ENCODE results near the gene TNNC1. TPM values are rescaled to one million over a fixed set of nuclear protein-coding genes. Genes with fewer than 3 reads are reported as not detected.

TNNC1 gene
- total RNA-seq, 1 donor from 2014 or later: 5.7 TPM

DNA sequence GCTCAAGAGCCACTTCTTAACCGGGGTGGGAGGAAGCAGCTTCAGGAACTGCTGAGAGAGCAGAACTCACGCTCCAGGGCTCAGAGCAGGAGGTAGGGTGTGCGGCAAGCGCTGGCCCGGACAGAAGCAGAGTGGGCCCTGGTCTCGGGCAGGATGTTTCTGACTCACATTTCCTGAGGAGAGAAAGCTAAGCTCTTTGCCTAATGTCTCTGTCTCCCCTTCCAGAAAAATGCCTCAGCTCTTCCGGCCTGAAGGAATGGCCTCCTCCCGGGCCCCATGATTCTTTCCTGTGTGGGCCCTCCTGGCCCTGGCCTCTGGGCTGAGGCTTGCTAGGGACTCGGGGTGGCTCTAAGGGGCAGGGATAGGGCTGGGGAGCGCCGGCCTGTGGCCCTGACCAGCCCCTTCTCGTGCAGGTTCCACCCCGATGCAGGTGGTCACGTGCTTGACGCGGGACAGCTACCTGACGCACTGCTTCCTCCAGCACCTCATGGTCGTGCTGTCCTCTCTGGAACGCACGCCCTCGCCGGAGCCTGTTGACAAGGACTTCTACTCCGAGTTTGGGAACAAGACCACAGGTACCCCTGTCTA, 37.2 kb upstream of the TNNC1 start:
- TF ChIP-seq, protein P1, sequence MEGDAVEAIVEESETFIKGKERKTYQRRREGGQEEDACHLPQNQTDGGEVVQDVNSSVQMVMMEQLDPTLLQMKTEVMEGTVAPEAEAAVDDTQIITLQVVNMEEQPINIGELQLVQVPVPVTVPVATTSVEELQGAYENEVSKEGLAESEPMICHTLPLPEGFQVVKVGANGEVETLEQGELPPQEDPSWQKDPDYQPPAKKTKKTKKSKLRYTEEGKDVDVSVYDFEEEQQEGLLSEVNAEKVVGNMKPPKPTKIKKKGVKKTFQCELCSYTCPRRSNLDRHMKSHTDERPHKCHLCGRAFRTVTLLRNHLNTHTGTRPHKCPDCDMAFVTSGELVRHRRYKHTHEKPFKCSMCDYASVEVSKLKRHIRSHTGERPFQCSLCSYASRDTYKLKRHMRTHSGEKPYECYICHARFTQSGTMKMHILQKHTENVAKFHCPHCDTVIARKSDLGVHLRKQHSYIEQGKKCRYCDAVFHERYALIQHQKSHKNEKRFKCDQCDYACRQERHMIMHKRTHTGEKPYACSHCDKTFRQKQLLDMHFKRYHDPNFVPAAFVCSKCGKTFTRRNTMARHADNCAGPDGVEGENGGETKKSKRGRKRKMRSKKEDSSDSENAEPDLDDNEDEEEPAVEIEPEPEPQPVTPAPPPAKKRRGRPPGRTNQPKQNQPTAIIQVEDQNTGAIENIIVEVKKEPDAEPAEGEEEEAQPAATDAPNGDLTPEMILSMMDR (IDR thresholded peaks at IDR 0.05; ENCODE audit: insufficient read depth, low read length, poor library complexity, severe bottlenecking): no peak
- H3K36me3 ChIP-seq (ENCODE audit: control insufficient read depth, insufficient read depth, low read length): peaks cover 4% of the 10 kb centered on the region

DNA sequence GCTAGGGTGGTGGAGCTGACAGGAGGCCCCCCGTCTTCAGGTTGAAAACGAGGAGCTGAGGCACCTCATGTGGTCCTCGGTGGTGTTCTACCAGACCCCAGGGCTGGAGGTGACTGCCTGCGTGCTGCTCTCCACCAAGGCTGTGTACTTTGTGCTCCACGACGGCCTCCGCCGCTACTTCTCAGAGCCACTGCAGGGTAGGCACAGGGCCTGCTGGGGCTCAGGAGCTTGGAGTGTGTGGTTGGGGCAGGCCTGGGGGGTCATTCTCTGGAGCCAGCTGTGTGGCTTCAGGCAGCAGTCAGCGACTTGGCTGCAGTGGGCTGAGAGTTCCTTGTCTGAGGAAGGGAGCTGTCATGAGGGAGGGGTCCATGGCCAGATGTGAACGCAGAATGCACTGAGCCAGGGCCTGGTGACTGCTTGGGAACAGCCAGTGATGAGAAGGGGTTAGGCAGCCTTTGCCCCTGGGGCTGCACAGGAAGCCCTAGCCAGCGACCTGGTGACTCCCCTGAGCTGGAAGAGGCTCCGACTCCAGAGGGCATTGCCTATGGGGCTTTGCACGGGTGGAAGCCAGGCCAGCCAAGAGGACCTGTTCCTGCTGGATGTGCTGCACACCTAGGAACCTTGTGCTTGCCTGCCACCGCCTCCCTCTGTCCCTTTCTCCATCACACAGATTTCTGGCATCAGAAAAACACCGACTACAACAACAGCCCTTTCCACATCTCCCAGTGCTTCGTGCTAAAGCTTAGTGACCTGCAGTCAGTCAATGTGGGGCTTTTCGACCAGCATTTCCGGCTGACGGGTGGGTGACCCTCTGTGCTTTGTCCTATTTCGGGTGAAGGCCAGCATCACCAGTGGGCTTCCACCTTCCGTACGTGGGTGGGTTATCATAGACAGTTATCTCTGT, 36.4 kb upstream of the TNNC1 start:
- TF ChIP-seq, protein P1 (IDR thresholded peaks at IDR 0.05; ENCODE audit: insufficient read depth, low read length, poor library complexity, severe bottlenecking): no peak
- peaks cover 4% of the 10 kb centered on the region for H3K36me3 ChIP-seq (ENCODE audit: control insufficient read depth, insufficient read depth, low read length)
- no peak overlapping the region for H3K4me3 ChIP-seq (ENCODE audit: low read depth, low read length)
- no peak for DNase-seq (ENCODE audit: low read depth)
- H3K27me3 ChIP-seq (ENCODE audit: control insufficient read depth, insufficient read depth, low read length): no peaks in the 10 kb centered on the region

More for the DNA sequence above, 37.2 kb upstream of the TNNC1 start:
- no peak overlapping the region for H3K4me3 ChIP-seq (ENCODE audit: low read depth, low read length)
- no peak for DNase-seq (ENCODE audit: low read depth)
- no peaks in the 10 kb centered on the region for H3K27me3 ChIP-seq (ENCODE audit: control insufficient read depth, insufficient read depth, low read length)

DNA sequence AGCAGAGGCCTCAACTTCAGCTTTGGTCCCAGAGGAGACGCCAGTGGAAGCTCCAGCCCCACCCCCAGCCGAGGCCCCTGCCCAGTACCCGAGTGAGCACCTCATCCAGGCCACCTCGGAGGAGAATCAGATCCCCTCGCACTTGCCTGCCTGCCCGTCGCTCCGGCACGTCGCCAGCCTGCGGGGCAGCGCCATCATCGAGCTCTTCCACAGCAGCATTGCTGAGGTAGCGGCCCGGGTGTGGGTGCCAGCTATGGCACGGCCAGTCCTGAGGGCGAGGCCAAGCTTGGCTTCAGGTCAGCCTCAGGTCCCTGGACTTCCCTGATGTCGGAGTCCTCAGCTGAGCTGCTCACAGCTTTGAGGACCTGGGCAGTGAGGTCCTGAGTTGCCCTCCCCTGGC, 35.6 kb upstream of the TNNC1 start:
- TF ChIP-seq, protein P1 (IDR thresholded peaks at IDR 0.05; ENCODE audit: insufficient read depth, low read length, poor library complexity, severe bottlenecking): no peak
- DNase-seq (ENCODE audit: low read depth): no peak
- Histone ChIP-seq H3K27me3 (ENCODE audit: control insufficient read depth, insufficient read depth, low read length) (no peaks in the 10 kb centered on the region), H3K4me3 (ENCODE audit: low read depth, low read length) (no peak overlapping the region), H3K36me3 (ENCODE audit: control insufficient read depth, insufficient read depth, low read length) (peaks cover 4% of the 10 kb centered on the region)

- H3K4me3 ChIP-seq (ENCODE audit: low read depth, low read length): no peak overlapping the region
- TF ChIP-seq, protein P1 (IDR thresholded peaks at IDR 0.05; ENCODE audit: insufficient read depth, low read length, poor library complexity, severe bottlenecking): no peak
- peaks cover 4% of the 10 kb centered on the region for H3K36me3 ChIP-seq (ENCODE audit: control insufficient read depth, insufficient read depth, low read length)
- H3K27me3 ChIP-seq (ENCODE audit: control insufficient read depth, insufficient read depth, low read length): no peaks in the 10 kb centered on the region
- no peak for DNase-seq (ENCODE audit: low read depth)
Measured at GRCh38 chr3:52488746-52489145, 34.9 kb upstream of the TNNC1 start.

GRCh38 chr3:52487788-52488691, 34.2 kb upstream of the TNNC1 start:
- H3K27me3 ChIP-seq (ENCODE audit: control insufficient read depth, insufficient read depth, low read length): no peaks in the 10 kb centered on the region
- TF ChIP-seq, protein P1 (IDR thresholded peaks at IDR 0.05; ENCODE audit: insufficient read depth, low read length, poor library complexity, severe bottlenecking): no peak
- H3K36me3 ChIP-seq (ENCODE audit: control insufficient read depth, insufficient read depth, low read length): peaks cover 6% of the 10 kb centered on the region
- DNase-seq (ENCODE audit: low read depth): no peak
- no peak overlapping the region for H3K4me3 ChIP-seq (ENCODE audit: low read depth, low read length)

All from kidney epithelial cell (primary cell).